Astrocyte (in vitro differentiated cells and primary cell): Measurements from ENCODE around the gene PAM16. TPM values are rescaled to one million over a fixed set of nuclear protein-coding genes. Genes with fewer than 3 reads are reported as not detected.
A peak's percentile ranks its signal among the peaks of the same experiment; 100 is the strongest.

ENCODE experiments used
- DNase-seq: peaks from one replicate; pipeline ENCODE4 v3.0.0-alpha.2; 2010; ENCODE audit warnings: low read depth
- FAIRE-seq: peaks from 2 replicates; lab custom pipeline; 2011; peaks lifted over from hg19 to GRCh38; lab: Jason Lieb, UNC
- H2AFZ ChIP-seq: 2 replicates; pipeline ENCODE4 v1.6.0; 2012; ENCODE audit warnings: low read depth, low read length, inconsistent platforms
- H3K27ac ChIP-seq: 2 replicates; pipeline ENCODE4 v1.5.1; 2011; ENCODE audit warnings: low read depth, low read length, inconsistent platforms
- H3K27me3 ChIP-seq: 2 replicates; pipeline ENCODE4 v1.6.0; 2011; ENCODE audit warnings: low read length, inconsistent platforms; ENCODE audit not compliant: insufficient read depth
- H3K36me3 ChIP-seq: 2 replicates; pipeline ENCODE4 v1.5.1; 2011; ENCODE audit warnings: low read length, inconsistent platforms; ENCODE audit not compliant: insufficient read depth
- H3K4me1 ChIP-seq: 2 replicates; pipeline ENCODE4 v1.5.1; 2011; ENCODE audit warnings: low read length, inconsistent platforms; ENCODE audit not compliant: insufficient read depth
- H3K4me2 ChIP-seq: 2 replicates; pipeline ENCODE4 v1.6.0; 2012; ENCODE audit warnings: low read length, inconsistent platforms
- H3K4me3 ChIP-seq: 2 replicates; pipeline ENCODE4 v1.5.1; 2011; ENCODE audit warnings: low read depth, mild to moderate bottlenecking, low read length, inconsistent platforms; ENCODE audit not compliant: insufficient read depth
- H3K79me2 ChIP-seq: 2 replicates; pipeline ENCODE4 v1.6.0; 2012; ENCODE audit warnings: mild to moderate bottlenecking, low read length, inconsistent platforms; ENCODE audit not compliant: insufficient read depth
- H3K9ac ChIP-seq: 2 replicates; pipeline ENCODE4 v1.6.0; 2012; ENCODE audit warnings: mild to moderate bottlenecking, low read length, inconsistent platforms
- H3K9me3 ChIP-seq: 2 replicates; pipeline ENCODE4 v1.5.1; 2012; ENCODE audit warnings: low read depth, mild to moderate bottlenecking, low read length, inconsistent platforms; ENCODE audit not compliant: insufficient read depth
- H4K20me1 ChIP-seq: 2 replicates; pipeline ENCODE4 v1.6.0; 2012; ENCODE audit warnings: low read length, inconsistent platforms; ENCODE audit not compliant: insufficient read depth
- H3K27ac Mint-ChIP-seq: one replicate; pipeline ENCODE4 v1.8.0; 2021; ENCODE audit warnings: mild to moderate bottlenecking, mixed read lengths; ENCODE audit not compliant: unreplicated experiment
- H3K27me3 Mint-ChIP-seq: one replicate; pipeline ENCODE4 v1.8.0; 2021; ENCODE audit warnings: low read depth, mixed read lengths; ENCODE audit not compliant: unreplicated experiment
- H3K36me3 Mint-ChIP-seq: one replicate; pipeline ENCODE4 v1.8.0; 2021; ENCODE audit warnings: low read depth, mixed read lengths; ENCODE audit not compliant: unreplicated experiment
- H3K4me1 Mint-ChIP-seq: one replicate; pipeline ENCODE4 v1.8.0; 2021; ENCODE audit warnings: low read depth, mixed read lengths; ENCODE audit not compliant: unreplicated experiment
- H3K4me3 Mint-ChIP-seq: one replicate; pipeline ENCODE4 v1.8.0; 2021; ENCODE audit warnings: mild to moderate bottlenecking, moderate library complexity, mixed read lengths; ENCODE audit not compliant: unreplicated experiment
- H3K9me3 Mint-ChIP-seq: one replicate; pipeline ENCODE4 v1.8.0; 2021; ENCODE audit warnings: mild to moderate bottlenecking, mixed read lengths; ENCODE audit not compliant: unreplicated experiment
- EZH2 ChIP-seq: IDR thresholded peaks from 2 replicates; pipeline ENCODE4 v1.6.1; 2012; ENCODE audit warnings: mild to moderate bottlenecking, low read length, inconsistent platforms; ENCODE audit not compliant: insufficient read depth
- total RNA-seq: library from RNA; stranded (reverse); gene quantifications from 2 replicates; pipeline ENCODE4 v1.2.1, GENCODE V29; 2021
- TF ChIP-seq, protein P1 (sequence below): IDR thresholded peaks from 2 replicates; pipeline ENCODE4 v1.5.1; 2011; ENCODE audit warnings: low read depth, mild to moderate bottlenecking, inconsistent platforms, low read length, moderate library complexity; ENCODE audit not compliant: insufficient read depth

The PAM16 gene
- total RNA-seq, 1 donor from 2014 or later = 51.9 TPM

DNA sequence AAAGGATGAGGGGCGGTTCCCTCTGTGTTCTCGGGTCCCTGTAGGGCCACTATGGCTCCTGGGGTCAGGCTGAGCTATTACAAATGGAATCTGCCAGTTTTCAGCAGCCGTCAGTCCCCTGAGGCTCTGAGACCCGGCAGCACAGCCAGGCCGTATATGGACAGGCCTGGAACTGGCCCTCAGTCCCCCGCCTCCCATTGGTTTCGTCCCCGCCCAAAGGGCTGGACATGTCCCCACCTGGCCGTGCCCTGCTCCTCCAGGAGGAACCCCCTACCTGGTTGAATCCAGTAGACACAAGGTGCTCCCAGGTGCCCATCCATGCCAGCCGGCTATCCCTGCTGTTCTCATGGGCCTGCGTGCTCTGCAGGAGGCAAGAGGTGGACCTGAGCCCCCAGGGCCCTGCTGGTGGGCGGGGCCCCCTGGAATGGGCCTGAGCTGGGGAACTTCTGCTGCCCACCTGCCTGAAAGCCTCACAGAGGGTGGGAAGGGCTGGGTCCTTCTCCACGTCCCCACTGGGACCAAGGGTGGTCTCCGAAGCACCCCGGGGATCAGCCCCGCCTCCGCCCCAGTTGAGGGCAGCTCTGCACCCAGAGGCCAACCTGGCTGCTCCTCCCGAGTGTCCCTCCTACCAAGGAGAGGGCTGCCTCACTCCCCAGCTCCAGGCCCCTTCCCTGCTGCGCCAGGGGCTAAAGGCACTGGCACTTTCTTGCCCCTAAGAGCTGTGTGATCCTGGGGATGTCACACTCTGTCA, 37.3 kb upstream of the PAM16 start:
- FAIRE-seq (no peak), DNase-seq (no peak)
- Histone ChIP-seq H3K4me3 (no peak overlapping the region), H3K79me2 (peaks cover 4% of the 10 kb centered on the region), H3K36me3 (no peaks in the 10 kb centered on the region), H4K20me1 (peaks cover 15% of the 10 kb centered on the region), H3K4me2 (no peak overlapping the region), H3K9me3 (no peaks in the 10 kb centered on the region), H2AFZ (no peak overlapping the region), H3K9ac (peak overlapping the region; percentile 20), H3K27ac (no peak overlapping the region), H3K27me3 (no peaks in the 10 kb centered on the region), H3K4me1 (peaks cover 71% of the 10 kb centered on the region)
- TF ChIP-seq, protein P1, sequence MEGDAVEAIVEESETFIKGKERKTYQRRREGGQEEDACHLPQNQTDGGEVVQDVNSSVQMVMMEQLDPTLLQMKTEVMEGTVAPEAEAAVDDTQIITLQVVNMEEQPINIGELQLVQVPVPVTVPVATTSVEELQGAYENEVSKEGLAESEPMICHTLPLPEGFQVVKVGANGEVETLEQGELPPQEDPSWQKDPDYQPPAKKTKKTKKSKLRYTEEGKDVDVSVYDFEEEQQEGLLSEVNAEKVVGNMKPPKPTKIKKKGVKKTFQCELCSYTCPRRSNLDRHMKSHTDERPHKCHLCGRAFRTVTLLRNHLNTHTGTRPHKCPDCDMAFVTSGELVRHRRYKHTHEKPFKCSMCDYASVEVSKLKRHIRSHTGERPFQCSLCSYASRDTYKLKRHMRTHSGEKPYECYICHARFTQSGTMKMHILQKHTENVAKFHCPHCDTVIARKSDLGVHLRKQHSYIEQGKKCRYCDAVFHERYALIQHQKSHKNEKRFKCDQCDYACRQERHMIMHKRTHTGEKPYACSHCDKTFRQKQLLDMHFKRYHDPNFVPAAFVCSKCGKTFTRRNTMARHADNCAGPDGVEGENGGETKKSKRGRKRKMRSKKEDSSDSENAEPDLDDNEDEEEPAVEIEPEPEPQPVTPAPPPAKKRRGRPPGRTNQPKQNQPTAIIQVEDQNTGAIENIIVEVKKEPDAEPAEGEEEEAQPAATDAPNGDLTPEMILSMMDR = no peak
- no peak for TF ChIP-seq EZH2
- Mint-ChIP-seq H3K4me1 (peaks cover 17% of the 10 kb centered on the region), H3K27me3 (no peaks in the 10 kb centered on the region), H3K9me3 (no peaks in the 10 kb centered on the region), H3K36me3 (peaks cover 6% of the 10 kb centered on the region), H3K4me3 (no peak overlapping the region), H3K27ac (no peak overlapping the region)

DNA sequence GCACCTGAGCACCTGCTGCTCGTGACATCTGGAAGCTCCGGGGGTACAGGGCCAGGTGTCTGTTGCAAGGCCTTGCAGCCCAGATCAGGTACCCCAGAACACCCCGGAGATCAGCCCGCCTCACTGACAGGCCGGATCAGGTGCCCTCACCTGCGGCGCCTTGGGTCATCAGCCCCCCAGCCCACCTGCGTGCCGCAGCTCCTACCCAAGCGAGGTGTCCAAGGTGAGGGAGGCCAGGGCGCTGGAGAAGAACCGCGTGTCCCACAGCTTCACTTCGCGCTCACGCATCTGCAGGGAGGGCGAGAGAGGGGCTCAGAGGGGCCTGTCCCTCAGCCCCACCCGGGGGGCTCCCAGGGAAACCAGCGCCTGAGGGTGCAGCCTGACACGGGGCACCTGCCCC, 36.7 kb upstream of the PAM16 start:
- Histone ChIP-seq H3K36me3 (no peaks in the 10 kb centered on the region), H3K27me3 (no peaks in the 10 kb centered on the region), H3K4me2 (peak overlapping the region; percentile 26), H3K4me3 (no peak overlapping the region), H3K4me1 (peaks cover 65% of the 10 kb centered on the region), H4K20me1 (peaks cover 20% of the 10 kb centered on the region), H2AFZ (no peak overlapping the region), H3K9me3 (no peaks in the 10 kb centered on the region), H3K9ac (peak overlapping the region; percentile 7), H3K79me2 (peaks cover 7% of the 10 kb centered on the region), H3K27ac (no peak overlapping the region)
- no peak for TF ChIP-seq EZH2
- TF ChIP-seq, protein P1 = no peak
- Mint-ChIP-seq H3K27ac (peak overlapping the region; percentile 47), H3K4me3 (no peak overlapping the region), H3K36me3 (peaks cover 6% of the 10 kb centered on the region), H3K27me3 (no peaks in the 10 kb centered on the region), H3K4me1 (peaks cover 14% of the 10 kb centered on the region), H3K9me3 (no peaks in the 10 kb centered on the region)
- no peak for DNase-seq
- FAIRE-seq = no peak
